ENCODE measurements around the gene LRFN4.

LRFN4 gene

GRCh38 chr11:66894141-66894540 lies 37.3 kb downstream of the LRFN4 start:
- TF ChIP-seq CTCF (IDR thresholded peaks at IDR 0.05), result no peak

- TF ChIP-seq CTCF (IDR thresholded peaks at IDR 0.05), result no peak
Measured at GRCh38 chr11:66901964-66902390, 45.1 kb downstream of the LRFN4 start.

GRCh38 chr11:66902486-66903177 lies 45.8 kb downstream of the LRFN4 start:
- no peak for TF ChIP-seq CTCF (IDR thresholded peaks at IDR 0.05)

- TF ChIP-seq CTCF (IDR thresholded peaks at IDR 0.05), result no peak
Measured at GRCh38 chr11:66904055-66904454, 47.2 kb downstream of the LRFN4 start.

GRCh38 chr11:66904561-66904960 lies 47.7 kb downstream of the LRFN4 start:
- no peak for TF ChIP-seq CTCF (IDR thresholded peaks at IDR 0.05)

- TF ChIP-seq CTCF (IDR thresholded peaks at IDR 0.05), result no peak
Measured at GRCh38 chr11:66904981-66905521, 48.2 kb downstream of the LRFN4 start.

GRCh38 chr11:66905631-66906030 lies 48.8 kb downstream of the LRFN4 start:
- TF ChIP-seq CTCF (IDR thresholded peaks at IDR 0.05), result no peak
